HUES48 (cell line): Measurements from ENCODE around the gene FAIM2.

Source experiments
- H3K27ac ChIP-seq: one replicate; pipeline ENCODE4 v1.7.0; 2013; ENCODE audit warnings: low read depth, low read length, inconsistent platforms
- H3K27me3 ChIP-seq: 2 replicates; pipeline ENCODE4 v1.6.1; 2013; ENCODE audit warnings: mild to moderate bottlenecking, low read length; ENCODE audit not compliant: control insufficient read depth, insufficient read depth
- H3K36me3 ChIP-seq: 2 replicates; pipeline ENCODE4 v1.6.1; 2013; ENCODE audit warnings: low read length; ENCODE audit not compliant: control insufficient read depth, insufficient read depth
- H3K4me1 ChIP-seq: 2 replicates; pipeline ENCODE4 v1.6.1; 2013; ENCODE audit warnings: mild to moderate bottlenecking, low read length; ENCODE audit not compliant: control insufficient read depth, insufficient read depth
- H3K4me3 ChIP-seq: 2 replicates; pipeline ENCODE4 v1.5.1; 2013; ENCODE audit warnings: mild to moderate bottlenecking, low read depth, low read length
- H3K9ac ChIP-seq: 2 replicates; pipeline ENCODE4 v1.6.1; 2013; ENCODE audit warnings: mild to moderate bottlenecking, low read depth, low read length, moderate library complexity
- H3K9me3 ChIP-seq: 2 replicates; pipeline ENCODE4 v1.6.1; 2013; ENCODE audit warnings: low read length; ENCODE audit not compliant: control insufficient read depth, insufficient read depth

The FAIM2 gene

DNA sequence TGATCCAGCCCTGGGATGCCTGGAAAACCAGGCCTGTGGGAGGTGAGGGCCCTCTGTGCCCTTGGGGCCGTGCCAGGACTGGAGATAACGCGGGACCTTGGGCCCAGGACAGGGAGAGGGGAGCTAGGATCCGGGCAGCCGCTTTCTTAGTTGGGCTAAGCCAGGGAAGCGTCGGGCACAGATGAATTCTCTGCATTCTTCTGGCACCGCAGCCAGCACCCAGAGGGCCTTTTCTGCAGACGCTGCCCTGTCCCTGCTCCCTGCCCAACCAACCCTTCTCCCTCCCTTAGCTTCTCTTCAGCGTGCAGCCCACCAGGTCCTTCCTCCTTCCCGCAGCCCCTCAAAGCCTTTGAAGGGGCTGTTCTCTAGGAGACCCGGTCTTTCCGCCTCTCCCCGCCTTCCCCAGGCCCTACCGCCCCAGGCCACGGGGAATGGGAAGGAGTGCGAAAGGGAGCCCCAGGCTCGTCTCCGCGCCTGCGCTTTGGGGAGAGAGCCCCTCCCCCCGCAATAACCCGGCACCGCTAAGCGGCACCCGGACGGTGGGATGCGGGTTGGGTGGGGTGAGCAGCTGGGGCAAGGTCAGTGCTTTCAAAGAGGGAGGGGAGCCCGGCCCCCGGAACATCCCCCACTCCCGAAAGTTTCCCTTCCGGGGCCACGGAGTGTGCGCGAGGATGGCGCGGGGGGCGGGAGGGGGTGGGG, 76.2 kb downstream of the FAIM2 start:
- peak overlapping the region; percentile 90 for H3K4me3 ChIP-seq

DNA sequence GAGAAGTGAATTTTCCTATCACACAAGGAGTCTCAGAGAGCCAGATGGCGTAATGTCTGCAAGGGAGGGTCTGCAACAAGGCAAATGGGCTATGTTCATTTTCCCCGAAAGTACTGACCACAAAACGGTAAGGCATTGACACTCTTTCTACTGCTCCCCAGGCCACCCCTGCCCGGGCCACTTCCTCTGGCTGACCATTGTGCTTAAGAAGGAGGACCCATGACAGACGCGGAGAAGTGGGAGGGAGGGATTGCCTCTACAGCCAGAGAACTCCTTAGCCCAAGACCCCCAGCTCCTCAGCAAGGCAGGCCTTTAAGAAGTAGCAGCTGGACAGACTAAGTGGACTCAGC, 76.7 kb downstream of the FAIM2 start:
- Histone ChIP-seq H3K4me3 (peak overlapping the region; percentile 90), H3K27ac (peak overlapping the region; percentile 93), H3K9ac (peak overlapping the region; percentile 56; the same call in 1 of the 2 replicates), H3K36me3 (no peaks in the 10 kb centered on the region; the same call in 1 of the 2 replicates), H3K9me3 (no peaks in the 10 kb centered on the region), H3K4me1 (peaks cover 35% of the 10 kb centered on the region), H3K27me3 (no peaks in the 10 kb centered on the region)

More for the DNA sequence above, 76.2 kb downstream of the FAIM2 start:
- peak overlapping the region; percentile 93 for H3K27ac ChIP-seq
- H3K27me3 ChIP-seq: no peaks in the 10 kb centered on the region
- peak overlapping the region; percentile 56 for H3K9ac ChIP-seq
- peaks cover 35% of the 10 kb centered on the region for H3K4me1 ChIP-seq
- H3K36me3 ChIP-seq: no peaks in the 10 kb centered on the region; the same call in 1 of the 2 replicates
- H3K9me3 ChIP-seq: no peaks in the 10 kb centered on the region

DNA sequence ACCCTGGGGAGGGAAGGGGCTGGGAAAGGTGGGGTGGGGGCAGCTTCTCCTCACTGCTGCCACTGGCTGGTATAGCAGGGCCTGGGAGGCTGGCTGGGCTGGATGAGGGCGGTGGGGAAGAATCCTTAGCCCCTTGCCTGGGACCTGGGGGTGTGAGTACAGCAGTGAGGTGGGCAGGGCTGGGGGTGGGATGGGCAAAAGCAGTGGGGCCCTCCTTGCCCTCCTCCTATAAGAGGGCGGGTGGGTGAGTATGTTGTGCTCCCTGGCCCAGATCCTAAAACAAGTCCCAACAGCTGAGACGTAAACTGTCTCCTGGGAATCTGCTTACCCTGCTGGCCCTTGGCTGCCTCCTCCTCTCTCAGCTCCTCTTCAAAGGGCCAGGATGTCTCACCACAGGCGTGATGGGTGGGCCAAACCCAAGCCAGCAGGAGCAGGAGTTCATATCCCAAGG, 77.7 kb downstream of the FAIM2 start:
- Histone ChIP-seq H3K4me3 (no peak overlapping the region), H3K9ac (no peak overlapping the region), H3K36me3 (no peaks in the 10 kb centered on the region; the same call in 1 of the 2 replicates), H3K4me1 (peaks cover 39% of the 10 kb centered on the region), H3K27me3 (no peaks in the 10 kb centered on the region), H3K9me3 (no peaks in the 10 kb centered on the region), H3K27ac (peak overlapping the region; percentile 78)

DNA sequence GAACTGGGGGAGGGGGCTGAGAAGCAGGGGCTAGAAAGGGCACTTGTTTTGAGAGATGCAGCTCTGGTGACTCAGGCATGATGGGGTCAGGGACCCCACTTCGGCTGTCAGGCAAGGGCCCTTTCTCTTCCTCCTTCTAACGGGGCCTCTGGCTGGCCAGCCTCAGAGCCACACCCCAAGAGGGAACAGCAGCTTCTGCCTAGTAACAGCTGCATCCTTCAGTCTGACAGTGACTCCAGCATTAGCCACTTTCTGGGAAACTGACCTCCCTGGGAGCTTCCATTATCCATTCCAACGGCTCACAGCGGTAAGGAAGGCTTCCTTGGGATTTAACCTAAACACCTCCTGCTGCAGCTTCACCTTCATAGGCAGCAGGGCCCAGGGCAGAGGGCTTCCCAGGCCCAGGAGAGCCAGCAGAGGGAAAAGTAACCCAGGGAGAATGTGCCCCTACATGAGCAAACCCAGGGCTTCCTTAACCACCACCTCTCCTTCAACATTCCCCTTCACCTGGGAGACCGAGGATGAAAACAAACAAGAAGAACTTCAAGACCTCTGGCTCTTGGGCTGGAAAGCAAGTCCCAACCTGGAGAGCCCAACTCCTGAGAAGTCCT, 78.2 kb downstream of the FAIM2 start:
- Histone ChIP-seq H3K9ac (no peak overlapping the region), H3K27ac (peak overlapping the region; percentile 78)

GRCh38 chr12:49824895-49825294, 78.8 kb downstream of the FAIM2 start:
- Histone ChIP-seq H3K36me3 (no peaks in the 10 kb centered on the region; the same call in 1 of the 2 replicates), H3K9ac (no peak overlapping the region), H3K9me3 (no peaks in the 10 kb centered on the region), H3K27ac (no peak overlapping the region), H3K4me3 (no peak overlapping the region), H3K4me1 (peaks cover 39% of the 10 kb centered on the region), H3K27me3 (no peaks in the 10 kb centered on the region)

More for the DNA sequence above, 78.2 kb downstream of the FAIM2 start:
- Histone ChIP-seq H3K9me3 (no peaks in the 10 kb centered on the region), H3K4me3 (no peak overlapping the region), H3K36me3 (no peaks in the 10 kb centered on the region; the same call in 1 of the 2 replicates), H3K27me3 (no peaks in the 10 kb centered on the region), H3K4me1 (peaks cover 39% of the 10 kb centered on the region)

DNA sequence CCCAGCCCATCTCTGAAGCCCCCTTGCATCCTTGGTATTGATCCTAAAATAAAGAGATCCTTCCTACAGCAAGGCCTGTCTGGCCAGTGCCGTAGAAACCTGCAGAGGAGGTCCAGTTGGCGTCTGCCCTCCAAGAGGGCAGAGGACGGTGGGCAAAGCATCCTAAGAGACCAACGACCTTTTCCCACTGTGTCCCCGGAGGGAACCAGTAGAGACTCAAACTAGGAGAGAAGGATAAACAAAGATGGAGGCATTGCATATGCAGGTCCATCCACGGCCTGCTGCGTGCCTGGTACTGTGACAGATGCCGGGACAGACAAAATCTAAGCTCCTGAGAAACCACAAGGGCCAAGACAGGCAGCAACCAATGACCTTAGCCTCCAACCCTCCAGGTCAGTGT, 79.3 kb downstream of the FAIM2 start:
- Histone ChIP-seq H3K4me1 (peaks cover 38% of the 10 kb centered on the region), H3K9me3 (no peaks in the 10 kb centered on the region), H3K4me3 (no peak overlapping the region), H3K27ac (no peak overlapping the region), H3K36me3 (no peaks in the 10 kb centered on the region; the same call in 1 of the 2 replicates), H3K27me3 (no peaks in the 10 kb centered on the region), H3K9ac (no peak overlapping the region)

DNA sequence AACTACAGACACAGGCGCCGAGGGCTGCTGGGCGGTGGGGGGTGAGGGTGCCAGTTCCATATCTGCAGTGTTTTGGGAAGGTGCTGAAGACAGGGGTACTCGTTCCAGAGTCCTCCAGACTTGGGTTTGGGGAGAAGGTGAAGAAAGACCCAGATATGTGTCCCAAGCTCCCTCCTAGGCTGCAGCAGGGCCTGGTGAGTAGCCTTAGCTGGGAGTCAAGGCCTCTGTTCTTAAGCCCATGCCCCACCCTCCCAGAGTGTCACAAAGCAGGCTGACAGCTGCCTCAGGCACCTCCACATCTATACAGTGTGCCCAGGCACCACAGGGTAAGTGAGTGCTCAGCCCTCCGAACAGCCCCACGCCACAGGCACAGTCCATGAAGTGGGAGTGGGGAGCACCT, 79.7 kb downstream of the FAIM2 start:
- H3K27ac ChIP-seq: no peak overlapping the region
- no peaks in the 10 kb centered on the region for H3K9me3 ChIP-seq
- H3K4me1 ChIP-seq: peaks cover 33% of the 10 kb centered on the region
- H3K9ac ChIP-seq: no peak overlapping the region
- no peak overlapping the region for H3K4me3 ChIP-seq
- H3K27me3 ChIP-seq: no peaks in the 10 kb centered on the region
- H3K36me3 ChIP-seq: no peaks in the 10 kb centered on the region; the same call in 1 of the 2 replicates

GRCh38 chr12:49823350-49823749, 80.3 kb downstream of the FAIM2 start:
- H3K9ac ChIP-seq: no peak overlapping the region
- no peaks in the 10 kb centered on the region for H3K9me3 ChIP-seq
- H3K27ac ChIP-seq: no peak overlapping the region
- H3K27me3 ChIP-seq: no peaks in the 10 kb centered on the region
- no peak overlapping the region for H3K4me3 ChIP-seq
- peaks cover 32% of the 10 kb centered on the region for H3K4me1 ChIP-seq
- no peaks in the 10 kb centered on the region; the same call in 1 of the 2 replicates for H3K36me3 ChIP-seq

GRCh38 chr12:49821373-49822287, 82.1 kb downstream of the FAIM2 start:
- peaks cover 26% of the 10 kb centered on the region for H3K4me1 ChIP-seq
- no peak overlapping the region for H3K27ac ChIP-seq
- H3K4me3 ChIP-seq: no peak overlapping the region
- H3K27me3 ChIP-seq: no peaks in the 10 kb centered on the region
- H3K9ac ChIP-seq: no peak overlapping the region
- no peaks in the 10 kb centered on the region; the same call in 1 of the 2 replicates for H3K36me3 ChIP-seq
- no peaks in the 10 kb centered on the region for H3K9me3 ChIP-seq

- Histone ChIP-seq H3K9ac (no peak overlapping the region), H3K4me3 (no peak overlapping the region), H3K9me3 (no peaks in the 10 kb centered on the region), H3K36me3 (peaks cover 11% of the 10 kb centered on the region), H3K4me1 (peaks cover 8% of the 10 kb centered on the region), H3K27ac (no peak overlapping the region), H3K27me3 (no peaks in the 10 kb centered on the region)
These were observed 83.9 kb downstream of the FAIM2 start for GRCh38 chr12:49819786-49820185.
